ENCODE results near the gene TAPBPL.

GRCh38 chr12:6457220-6457945, 5.5 kb downstream of the TAPBPL start:
- no peak for TF ChIP-seq EP300 (IDR thresholded peaks at IDR 0.05; ENCODE audit: borderline replicate concordance)
- no peak for TF ChIP-seq RAD21 (IDR thresholded peaks at IDR 0.05; ENCODE audit: low read depth)
- TF ChIP-seq TEAD4 (IDR thresholded peaks at IDR 0.05), result no peak
- TF ChIP-seq, protein P1, sequence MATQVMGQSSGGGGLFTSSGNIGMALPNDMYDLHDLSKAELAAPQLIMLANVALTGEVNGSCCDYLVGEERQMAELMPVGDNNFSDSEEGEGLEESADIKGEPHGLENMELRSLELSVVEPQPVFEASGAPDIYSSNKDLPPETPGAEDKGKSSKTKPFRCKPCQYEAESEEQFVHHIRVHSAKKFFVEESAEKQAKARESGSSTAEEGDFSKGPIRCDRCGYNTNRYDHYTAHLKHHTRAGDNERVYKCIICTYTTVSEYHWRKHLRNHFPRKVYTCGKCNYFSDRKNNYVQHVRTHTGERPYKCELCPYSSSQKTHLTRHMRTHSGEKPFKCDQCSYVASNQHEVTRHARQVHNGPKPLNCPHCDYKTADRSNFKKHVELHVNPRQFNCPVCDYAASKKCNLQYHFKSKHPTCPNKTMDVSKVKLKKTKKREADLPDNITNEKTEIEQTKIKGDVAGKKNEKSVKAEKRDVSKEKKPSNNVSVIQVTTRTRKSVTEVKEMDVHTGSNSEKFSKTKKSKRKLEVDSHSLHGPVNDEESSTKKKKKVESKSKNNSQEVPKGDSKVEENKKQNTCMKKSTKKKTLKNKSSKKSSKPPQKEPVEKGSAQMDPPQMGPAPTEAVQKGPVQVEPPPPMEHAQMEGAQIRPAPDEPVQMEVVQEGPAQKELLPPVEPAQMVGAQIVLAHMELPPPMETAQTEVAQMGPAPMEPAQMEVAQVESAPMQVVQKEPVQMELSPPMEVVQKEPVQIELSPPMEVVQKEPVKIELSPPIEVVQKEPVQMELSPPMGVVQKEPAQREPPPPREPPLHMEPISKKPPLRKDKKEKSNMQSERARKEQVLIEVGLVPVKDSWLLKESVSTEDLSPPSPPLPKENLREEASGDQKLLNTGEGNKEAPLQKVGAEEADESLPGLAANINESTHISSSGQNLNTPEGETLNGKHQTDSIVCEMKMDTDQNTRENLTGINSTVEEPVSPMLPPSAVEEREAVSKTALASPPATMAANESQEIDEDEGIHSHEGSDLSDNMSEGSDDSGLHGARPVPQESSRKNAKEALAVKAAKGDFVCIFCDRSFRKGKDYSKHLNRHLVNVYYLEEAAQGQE (IDR thresholded peaks at IDR 0.05; ENCODE audit: low read depth), result no peak
- no peak for TF ChIP-seq YY1 (IDR thresholded peaks at IDR 0.05; ENCODE audit: low read depth)
- TF ChIP-seq FOXM1 (IDR thresholded peaks at IDR 0.05; ENCODE audit: borderline replicate concordance, low read depth), result no peak
- TF ChIP-seq, protein P2, sequence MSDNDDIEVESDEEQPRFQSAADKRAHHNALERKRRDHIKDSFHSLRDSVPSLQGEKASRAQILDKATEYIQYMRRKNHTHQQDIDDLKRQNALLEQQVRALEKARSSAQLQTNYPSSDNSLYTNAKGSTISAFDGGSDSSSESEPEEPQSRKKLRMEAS (IDR thresholded peaks at IDR 0.05), result no peak
- no peak for TF ChIP-seq CEBPB (IDR thresholded peaks at IDR 0.05)
- TF ChIP-seq, protein P3, sequence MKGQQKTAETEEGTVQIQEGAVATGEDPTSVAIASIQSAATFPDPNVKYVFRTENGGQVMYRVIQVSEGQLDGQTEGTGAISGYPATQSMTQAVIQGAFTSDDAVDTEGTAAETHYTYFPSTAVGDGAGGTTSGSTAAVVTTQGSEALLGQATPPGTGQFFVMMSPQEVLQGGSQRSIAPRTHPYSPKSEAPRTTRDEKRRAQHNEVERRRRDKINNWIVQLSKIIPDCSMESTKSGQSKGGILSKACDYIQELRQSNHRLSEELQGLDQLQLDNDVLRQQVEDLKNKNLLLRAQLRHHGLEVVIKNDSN (IDR thresholded peaks at IDR 0.05), result no peak
- no peak for TF ChIP-seq TAF1 (IDR thresholded peaks at IDR 0.05; ENCODE audit: low read depth)
- no peak for TF ChIP-seq ZBTB7A (IDR thresholded peaks at IDR 0.05; ENCODE audit: low read depth)
- no peak for TF ChIP-seq EGR1 (IDR thresholded peaks at IDR 0.05)
- no peak for TF ChIP-seq TCF12 (IDR thresholded peaks at IDR 0.05; ENCODE audit: low read depth)

Data from Ishikawa (cell line).